AML-193 (cell line): Measurements from ENCODE around the gene PIMREG.
A peak's percentile ranks its signal among the peaks of the same experiment; 100 is the strongest.

Experiments used
- DNase-seq, 2 experiments: peaks; one replicate each; lab custom pipeline; 2025; lab: John Stamatoyannopoulos, UW

PIMREG gene

GRCh38 chr17:6461792-6462524, 17.7 kb downstream of the PIMREG start:
- no peak for DNase-seq

- no peak for DNase-seq
Measured at GRCh38 chr17:6462692-6463091, 18.4 kb downstream of the PIMREG start.

- DNase-seq, result no peak
Measured at GRCh38 chr17:6463616-6464445, 19.6 kb downstream of the PIMREG start.

GRCh38 chr17:6464446-6465041, 20.3 kb downstream of the PIMREG start:
- no peak for DNase-seq

GRCh38 chr17:6465206-6466003, 21.1 kb downstream of the PIMREG start:
- no peak for DNase-seq

GRCh38 chr17:6467567-6467966, 23.3 kb downstream of the PIMREG start:
- DNase-seq, result no peak

- no peak for DNase-seq
Measured at GRCh38 chr17:6468051-6468790, 24.0 kb downstream of the PIMREG start.

GRCh38 chr17:6470146-6470718, 26.0 kb downstream of the PIMREG start:
- DNase-seq, result no peak

- DNase-seq, result no peak
Measured at GRCh38 chr17:6470751-6471521, 26.7 kb downstream of the PIMREG start.

GRCh38 chr17:6471531-6472465, 27.5 kb downstream of the PIMREG start:
- DNase-seq, result no peak

- DNase-seq, result no peak
Measured at GRCh38 chr17:6472517-6472916, 28.3 kb downstream of the PIMREG start.

GRCh38 chr17:6473128-6473767, 29.0 kb downstream of the PIMREG start:
- peak; percentile 1 to 12 for DNase-seq

GRCh38 chr17:6474376-6474775, 30.1 kb downstream of the PIMREG start:
- DNase-seq, result no peak

GRCh38 chr17:6474906-6475305, 30.7 kb downstream of the PIMREG start:
- DNase-seq, result no peak

- DNase-seq, result no peak
Measured at GRCh38 chr17:6475411-6475810, 31.2 kb downstream of the PIMREG start.

GRCh38 chr17:6476076-6476809, 32.0 kb downstream of the PIMREG start:
- no peak for DNase-seq

- no peak for DNase-seq
Measured at GRCh38 chr17:6476810-6477179, 32.5 kb downstream of the PIMREG start.

GRCh38 chr17:6477831-6478383, 33.7 kb downstream of the PIMREG start:
- no peak for DNase-seq
